NCI-H1694 treated with DMSO at 0.1 percent for 48 hours (cell line): Measurements from ENCODE around the gene TECPR1.
"Not testable (repeated sequence)": the region's sequence is repeated elsewhere in the genome, so short reads cannot be mapped to it uniquely, and the experiment has no call there.

Experiments
- DNase-seq: peaks from one replicate; lab custom pipeline; 2025; lab: John Stamatoyannopoulos, UW

TECPR1 gene

GRCh38 chr7:98227939-98228338 lies 24.1 kb downstream of the TECPR1 start:
- DNase-seq = no peak

GRCh38 chr7:98225913-98226614 lies 26.0 kb downstream of the TECPR1 start:
- DNase-seq = no peak

GRCh38 chr7:98224701-98225181 lies 27.3 kb downstream of the TECPR1 start:
- no peak for DNase-seq

- DNase-seq = no peak
These were observed 27.9 kb downstream of the TECPR1 start for GRCh38 chr7:98223898-98224700.

GRCh38 chr7:98223351-98223897 lies 28.6 kb downstream of the TECPR1 start:
- DNase-seq = no peak

- no peak for DNase-seq
These were observed 29.4 kb downstream of the TECPR1 start for GRCh38 chr7:98222533-98223195.

- no peak for DNase-seq
These were observed 30.2 kb downstream of the TECPR1 start for GRCh38 chr7:98221611-98222532.

- DNase-seq = not testable (repeated sequence)
These were observed 32.6 kb downstream of the TECPR1 start for GRCh38 chr7:98219382-98219781.

GRCh38 chr7:98217623-98218582 lies 34.1 kb downstream of the TECPR1 start:
- DNase-seq = no peak

- DNase-seq = no peak
These were observed 35.0 kb downstream of the TECPR1 start for GRCh38 chr7:98216941-98217622.

- DNase-seq = no peak
These were observed 36.2 kb downstream of the TECPR1 start for GRCh38 chr7:98215561-98216495.

- no peak for DNase-seq
These were observed 37.2 kb downstream of the TECPR1 start for GRCh38 chr7:98214811-98215321.

- no peak for DNase-seq
These were observed 37.9 kb downstream of the TECPR1 start for GRCh38 chr7:98213888-98214810.

GRCh38 chr7:98213296-98213887 lies 38.6 kb downstream of the TECPR1 start:
- no peak for DNase-seq

GRCh38 chr7:98212532-98213041 lies 39.4 kb downstream of the TECPR1 start:
- no peak for DNase-seq
